ENCODE results near the gene CXorf58. TPM values are rescaled to one million over a fixed set of nuclear protein-coding genes. Genes with fewer than 3 reads are reported as not detected.
"Not testable (repeated sequence)": the region's sequence is repeated elsewhere in the genome, so short reads cannot be mapped to it uniquely, and the experiment has no call there.

CXorf58 gene
- polyA plus RNA-seq, 2 of the 4 experiments (the other 2 are of a cell fraction): 0.15 to 0.47 TPM

DNA sequence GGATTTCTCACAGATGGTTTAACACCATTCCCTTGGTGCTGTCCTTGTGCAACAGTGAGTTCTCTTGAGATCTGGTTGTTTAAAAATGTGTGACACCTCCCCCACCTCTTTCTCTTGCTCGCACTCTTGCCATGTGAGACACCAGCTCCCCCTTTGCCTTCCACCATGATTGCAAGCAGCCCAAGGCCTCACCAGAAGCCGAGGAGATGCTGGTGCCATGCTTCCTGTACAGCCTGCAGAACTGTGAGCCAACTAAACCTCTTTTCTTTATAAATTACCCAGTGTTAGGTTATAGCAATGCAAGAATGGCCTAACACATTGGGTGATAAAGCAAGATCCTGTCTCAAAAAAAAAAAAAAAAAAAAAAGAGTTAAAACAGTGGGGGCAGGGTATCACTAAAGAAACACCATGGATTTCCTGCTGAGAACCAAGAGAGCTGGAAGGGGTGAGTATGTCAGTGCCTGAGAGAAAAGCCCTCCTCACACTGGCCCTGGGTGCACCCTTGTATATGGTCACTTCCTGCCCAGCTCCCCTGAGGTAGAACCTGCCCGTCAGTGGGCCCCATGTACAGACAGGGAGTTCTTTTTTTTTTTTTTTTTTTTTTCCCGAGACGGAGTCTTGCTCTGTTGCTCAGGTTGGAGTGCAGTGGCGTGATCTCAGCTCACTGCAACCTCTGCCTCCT lies 46.5 kb upstream of the CXorf58 start:
- no peak for FAIRE-seq
- CTCF ChIA-PET: interaction anchor here (0.9 to 1.6 kb wide), 2 partner anchors 41 to 79 kb away, joined by 5 read pairs; no protein-coding TSS in a partner anchor
- Histone ChIP-seq H3K4me3 (no peak overlapping the region), H3K27ac (no peak overlapping the region; a peak in 1 of 6 replicates), H3K4me1 (no peaks in the 10 kb centered on the region), H3K9me3 (no peaks in the 10 kb centered on the region), H3K4me2 (no peak overlapping the region)
- no peak for ATAC-seq
- POLR2A ChIA-PET: interaction anchor here (1.0 kb wide), 1 partner anchor 79 kb away, joined by 4 read pairs; the partner anchor contains the start of gene SAT1
- TF ChIP-seq, protein P1, sequence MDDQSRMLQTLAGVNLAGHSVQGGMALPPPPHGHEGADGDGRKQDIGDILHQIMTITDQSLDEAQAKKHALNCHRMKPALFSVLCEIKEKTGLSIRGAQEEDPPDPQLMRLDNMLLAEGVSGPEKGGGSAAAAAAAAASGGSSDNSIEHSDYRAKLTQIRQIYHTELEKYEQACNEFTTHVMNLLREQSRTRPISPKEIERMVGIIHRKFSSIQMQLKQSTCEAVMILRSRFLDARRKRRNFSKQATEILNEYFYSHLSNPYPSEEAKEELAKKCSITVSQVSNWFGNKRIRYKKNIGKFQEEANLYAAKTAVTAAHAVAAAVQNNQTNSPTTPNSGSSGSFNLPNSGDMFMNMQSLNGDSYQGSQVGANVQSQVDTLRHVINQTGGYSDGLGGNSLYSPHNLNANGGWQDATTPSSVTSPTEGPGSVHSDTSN (IDR thresholded peaks at IDR 0.05): no peak
- TF ChIP-seq MAFK (IDR thresholded peaks at IDR 0.05; ENCODE audit: partially characterized antibody) (no peak), FOSL2 (IDR thresholded peaks at IDR 0.05) (no peak), FOSL2 (CRISPR knock-in tag; IDR thresholded peaks at IDR 0.05) (no peak), SREBF2 (IDR thresholded peaks at IDR 0.05) (no peak), HOXB5 (CRISPR knock-in tag; IDR thresholded peaks at IDR 0.05) (no peak), NPAS2 (CRISPR knock-in tag; IDR thresholded peaks at IDR 0.05; ENCODE audit: borderline replicate concordance) (no peak), RAD21 (conservative IDR thresholded peaks at IDR 0.05 in 1 of 2, IDR thresholded peaks at IDR 0.05 in 1 of 2) (no peak), CBX8 (IDR thresholded peaks at IDR 0.05) (no peak), GATA3 (IDR thresholded peaks at IDR 0.05; ENCODE audit: borderline replicate concordance) (no peak), CEBPB (IDR thresholded peaks at IDR 0.05) (no peak), NFE2L2 (conservative IDR thresholded peaks at IDR 0.05; ENCODE audit: low read length) (no peak), TP53 (CRISPR knock-in tag; IDR thresholded peaks at IDR 0.05) (no peak), TFCP2L1 (CRISPR knock-in tag; IDR thresholded peaks at IDR 0.05) (no peak), RNF2 (IDR thresholded peaks at IDR 0.05; ENCODE audit: borderline replicate concordance, low read depth) (no peak), RFX5 (IDR thresholded peaks at IDR 0.05) (no peak)
- TF ChIP-seq, protein P2, sequence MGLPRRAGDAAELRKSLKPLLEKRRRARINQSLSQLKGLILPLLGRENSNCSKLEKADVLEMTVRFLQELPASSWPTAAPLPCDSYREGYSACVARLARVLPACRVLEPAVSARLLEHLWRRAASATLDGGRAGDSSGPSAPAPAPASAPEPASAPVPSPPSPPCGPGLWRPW (IDR thresholded peaks at IDR 0.05): no peak
- TF ChIP-seq, protein P3, sequence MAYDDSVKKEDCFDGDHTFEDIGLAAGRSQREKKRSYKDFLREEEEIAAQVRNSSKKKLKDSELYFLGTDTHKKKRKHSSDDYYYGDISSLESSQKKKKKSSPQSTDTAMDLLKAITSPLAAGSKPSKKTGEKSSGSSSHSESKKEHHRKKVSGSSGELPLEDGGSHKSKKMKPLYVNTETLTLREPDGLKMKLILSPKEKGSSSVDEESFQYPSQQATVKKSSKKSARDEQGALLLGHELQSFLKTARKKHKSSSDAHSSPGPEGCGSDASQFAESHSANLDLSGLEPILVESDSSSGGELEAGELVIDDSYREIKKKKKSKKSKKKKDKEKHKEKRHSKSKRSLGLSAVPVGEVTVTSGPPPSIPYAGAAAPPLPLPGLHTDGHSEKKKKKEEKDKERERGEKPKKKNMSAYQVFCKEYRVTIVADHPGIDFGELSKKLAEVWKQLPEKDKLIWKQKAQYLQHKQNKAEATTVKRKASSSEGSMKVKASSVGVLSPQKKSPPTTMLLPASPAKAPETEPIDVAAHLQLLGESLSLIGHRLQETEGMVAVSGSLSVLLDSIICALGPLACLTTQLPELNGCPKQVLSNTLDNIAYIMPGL (CRISPR knock-in tag; IDR thresholded peaks at IDR 0.05; ENCODE audit: borderline replicate concordance): no peak
- TF ChIP-seq, protein P4, sequence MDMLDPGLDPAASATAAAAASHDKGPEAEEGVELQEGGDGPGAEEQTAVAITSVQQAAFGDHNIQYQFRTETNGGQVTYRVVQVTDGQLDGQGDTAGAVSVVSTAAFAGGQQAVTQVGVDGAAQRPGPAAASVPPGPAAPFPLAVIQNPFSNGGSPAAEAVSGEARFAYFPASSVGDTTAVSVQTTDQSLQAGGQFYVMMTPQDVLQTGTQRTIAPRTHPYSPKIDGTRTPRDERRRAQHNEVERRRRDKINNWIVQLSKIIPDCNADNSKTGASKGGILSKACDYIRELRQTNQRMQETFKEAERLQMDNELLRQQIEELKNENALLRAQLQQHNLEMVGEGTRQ (IDR thresholded peaks at IDR 0.05): no peak
- TF ChIP-seq, protein P5, sequence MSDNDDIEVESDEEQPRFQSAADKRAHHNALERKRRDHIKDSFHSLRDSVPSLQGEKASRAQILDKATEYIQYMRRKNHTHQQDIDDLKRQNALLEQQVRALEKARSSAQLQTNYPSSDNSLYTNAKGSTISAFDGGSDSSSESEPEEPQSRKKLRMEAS (IDR thresholded peaks at IDR 0.05): no peak
- 99% methylated on average over 6 of the region's 6 CpGs for WGBS (ENCODE audit: missing lambda C conversion rate)
- DNase-seq (ENCODE audit: low read depth in 1 of 2, low spot score in 1 of 2): no peak

DNA sequence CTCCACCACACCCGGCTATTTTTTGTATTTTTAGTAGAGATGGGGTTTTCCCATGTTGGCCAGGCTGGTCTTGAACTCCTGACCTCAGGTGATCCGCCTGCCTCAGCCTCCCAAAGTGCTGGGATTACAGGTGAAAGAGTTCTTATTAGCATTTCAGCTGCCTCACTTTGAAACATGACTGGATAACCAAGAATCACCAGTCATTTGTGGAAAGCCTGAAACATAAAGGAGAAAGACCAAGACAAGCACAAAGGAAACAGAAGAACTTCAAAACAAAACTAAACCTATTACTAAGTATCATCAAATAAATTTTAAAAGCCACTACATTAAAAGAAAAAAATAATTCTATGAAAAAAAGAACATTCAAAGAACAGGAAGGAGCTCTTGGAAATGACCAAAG lies 45.9 kb upstream of the CXorf58 start:
- not testable (repeated sequence) for H3K9me3 ChIP-seq; DNase-seq (ENCODE audit: low read depth in 1 of 2, low spot score in 1 of 2); FAIRE-seq; H3K4me2 ChIP-seq; H3K4me3 ChIP-seq; ATAC-seq; H3K27ac ChIP-seq; H3K4me1 ChIP-seq
- ChIA-PET CTCF (interaction anchor here (0.9 to 1.6 kb wide), 2 partner anchors 40 to 80 kb away, joined by 5 read pairs; no protein-coding TSS in a partner anchor), POLR2A (interaction anchor here (1.0 kb wide), 1 partner anchor 79 kb away, joined by 4 read pairs; the partner anchor contains the start of gene SAT1)
- 85% methylated on average over 2 of the region's 2 CpGs for WGBS (ENCODE audit: missing lambda C conversion rate)

Measured in A549 (cell line).